DND-41 (cell line): Measurements from ENCODE around the gene TM7SF3.
A peak's percentile ranks its signal among the peaks of the same experiment; 100 is the strongest.

Experiments
- ATAC-seq: fragments of 200-7000 bp; cut with Tn5 transposase; 3 replicates; pipeline ENCODE4 v1.9.1; 2021; ENCODE audit warnings: low read depth; ENCODE audit not compliant: insufficient read depth
- DNase-seq: peaks from one replicate; pipeline ENCODE4 v3.0.0-alpha.2; 2020
- H2AFZ ChIP-seq: 2 replicates; pipeline ENCODE4 v1.6.0; 2012; ENCODE audit warnings: low read depth, low read length
- H3K27ac ChIP-seq: 2 replicates; pipeline ENCODE4 v1.5.1; 2012; ENCODE audit warnings: low read length, inconsistent platforms
- H3K27me3 ChIP-seq: fragments of 200-600 bp; sonication (generic); 2 replicates; pipeline ENCODE4 v1.6.0; 2012; ENCODE audit warnings: low read length, mild to moderate bottlenecking, inconsistent platforms; ENCODE audit not compliant: insufficient read depth, poor library complexity
- H3K36me3 ChIP-seq: 2 replicates; pipeline ENCODE4 v1.5.1; 2012; ENCODE audit warnings: low read length, inconsistent platforms; ENCODE audit not compliant: insufficient read depth
- H3K4me1 ChIP-seq: 2 replicates; pipeline ENCODE4 v1.5.1; 2012; ENCODE audit warnings: mild to moderate bottlenecking, low read length; ENCODE audit not compliant: insufficient read depth
- H3K4me2 ChIP-seq: 2 replicates; pipeline ENCODE4 v1.6.0; 2012; ENCODE audit warnings: mild to moderate bottlenecking, moderate library complexity, low read length, inconsistent platforms; ENCODE audit not compliant: insufficient read depth
- H3K4me3 ChIP-seq, 2 experiments: fragments of 200-600 bp in 1 of 2; shearing (Covaris generic) in 1 of 2; 2 replicates each; pipeline ENCODE4 v1.5.1; 2012 to 2016; ENCODE audit warnings: inconsistent platforms in 2 of 2, low read length in 2 of 2, mild to moderate bottlenecking in 2 of 2, low read depth in 1 of 2, moderate library complexity in 1 of 2
- H3K79me2 ChIP-seq: 2 replicates; pipeline ENCODE4 v1.6.0; 2012; ENCODE audit warnings: low read length, inconsistent platforms; ENCODE audit not compliant: insufficient read depth
- H3K9ac ChIP-seq: 2 replicates; pipeline ENCODE4 v1.6.0; 2012; ENCODE audit warnings: low read depth, mild to moderate bottlenecking, inconsistent platforms, low read length, moderate library complexity
- H3K9me3 ChIP-seq: 2 replicates; pipeline ENCODE4 v1.5.1; 2012; ENCODE audit warnings: low read length, moderate library complexity, mild to moderate bottlenecking, inconsistent platforms; ENCODE audit not compliant: insufficient read depth, severe bottlenecking
- H4K20me1 ChIP-seq: 2 replicates; pipeline ENCODE4 v1.6.0; 2012; ENCODE audit warnings: low read length; ENCODE audit not compliant: insufficient read depth
- EZH2 ChIP-seq: IDR thresholded peaks from 3 replicates; pipeline ENCODE4 v1.6.1; 2012; ENCODE audit warnings: borderline replicate concordance, low read depth, mild to moderate bottlenecking, moderate library complexity, low read length, inconsistent platforms; ENCODE audit not compliant: severe bottlenecking
- TF ChIP-seq, protein P1 (sequence below): IDR thresholded peaks from 2 replicates; pipeline ENCODE4 v1.5.1; 2012; ENCODE audit warnings: borderline replicate concordance, low read length, moderate library complexity, mild to moderate bottlenecking; ENCODE audit not compliant: poor library complexity, severe bottlenecking; ENCODE audit errors: extremely low read depth

TM7SF3 gene, protein sequence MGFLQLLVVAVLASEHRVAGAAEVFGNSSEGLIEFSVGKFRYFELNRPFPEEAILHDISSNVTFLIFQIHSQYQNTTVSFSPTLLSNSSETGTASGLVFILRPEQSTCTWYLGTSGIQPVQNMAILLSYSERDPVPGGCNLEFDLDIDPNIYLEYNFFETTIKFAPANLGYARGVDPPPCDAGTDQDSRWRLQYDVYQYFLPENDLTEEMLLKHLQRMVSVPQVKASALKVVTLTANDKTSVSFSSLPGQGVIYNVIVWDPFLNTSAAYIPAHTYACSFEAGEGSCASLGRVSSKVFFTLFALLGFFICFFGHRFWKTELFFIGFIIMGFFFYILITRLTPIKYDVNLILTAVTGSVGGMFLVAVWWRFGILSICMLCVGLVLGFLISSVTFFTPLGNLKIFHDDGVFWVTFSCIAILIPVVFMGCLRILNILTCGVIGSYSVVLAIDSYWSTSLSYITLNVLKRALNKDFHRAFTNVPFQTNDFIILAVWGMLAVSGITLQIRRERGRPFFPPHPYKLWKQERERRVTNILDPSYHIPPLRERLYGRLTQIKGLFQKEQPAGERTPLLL

DNA sequence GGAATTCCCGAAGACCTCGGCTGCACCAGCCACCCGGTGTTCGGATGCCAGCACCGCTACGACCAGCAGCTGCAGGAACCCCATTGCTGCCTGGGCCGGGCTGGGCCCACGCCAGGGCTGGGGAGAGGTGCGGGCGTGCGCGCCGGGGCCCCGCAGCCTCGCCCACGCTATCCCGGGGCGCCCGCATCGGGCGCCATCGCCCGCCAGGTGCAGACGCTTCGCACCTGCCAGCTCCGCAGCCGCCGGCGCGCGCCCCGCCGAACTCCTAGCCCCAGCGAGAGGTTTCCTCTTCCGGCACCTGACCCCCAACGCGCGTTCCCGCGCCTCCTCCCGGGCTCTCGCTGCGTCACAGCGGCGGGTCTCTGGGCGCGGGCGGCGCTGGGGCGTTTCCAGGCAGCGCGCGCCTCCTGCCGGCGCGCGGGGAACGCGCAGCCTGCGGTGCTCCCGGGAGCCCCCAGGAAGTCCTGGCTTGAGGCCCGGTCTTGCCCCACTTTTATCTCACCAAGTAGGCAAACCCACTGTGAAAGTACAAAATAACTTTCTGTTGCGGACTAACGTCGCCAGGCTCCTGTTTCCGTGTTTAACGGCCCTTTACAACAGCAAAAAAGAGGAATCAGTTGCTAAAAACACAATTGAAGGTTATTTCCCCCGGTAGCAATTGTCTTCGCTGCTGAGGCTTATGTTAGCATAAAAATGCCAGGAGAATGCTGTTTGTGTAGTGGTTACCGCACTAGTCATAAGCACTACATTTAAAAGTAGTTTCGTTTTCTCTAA lies at the start of gene TM7SF3:
TSS of gene TM7SF3 (minus strand) at position 300 of the 774 bp plus-strand sequence. CDS start at position 84, 216 bp downstream.
- DNase-seq (peak; percentile 96), ATAC-seq (peak; percentile 82)
- Histone ChIP-seq H3K27me3 (no peaks in the 10 kb centered on the region), H3K36me3 (peaks cover 7% of the 10 kb centered on the region; the same call in 1 of the 2 replicates), H4K20me1 (no peaks in the 10 kb centered on the region), H3K4me2 (peak within 1 kb of the TSS; percentile 75), H3K4me1 (peaks cover 85% of the 10 kb centered on the region), H3K9ac (peak within 1 kb of the TSS; percentile 90), H3K4me3 (peak within 1 kb of the TSS; percentile 80 to 89), H3K79me2 (peaks cover 48% of the 10 kb centered on the region), H3K27ac (peak within 1 kb of the TSS; percentile 97), H3K9me3 (no peaks in the 10 kb centered on the region), H2AFZ (peak within 1 kb of the TSS; percentile 88)
- TF ChIP-seq, protein P1, sequence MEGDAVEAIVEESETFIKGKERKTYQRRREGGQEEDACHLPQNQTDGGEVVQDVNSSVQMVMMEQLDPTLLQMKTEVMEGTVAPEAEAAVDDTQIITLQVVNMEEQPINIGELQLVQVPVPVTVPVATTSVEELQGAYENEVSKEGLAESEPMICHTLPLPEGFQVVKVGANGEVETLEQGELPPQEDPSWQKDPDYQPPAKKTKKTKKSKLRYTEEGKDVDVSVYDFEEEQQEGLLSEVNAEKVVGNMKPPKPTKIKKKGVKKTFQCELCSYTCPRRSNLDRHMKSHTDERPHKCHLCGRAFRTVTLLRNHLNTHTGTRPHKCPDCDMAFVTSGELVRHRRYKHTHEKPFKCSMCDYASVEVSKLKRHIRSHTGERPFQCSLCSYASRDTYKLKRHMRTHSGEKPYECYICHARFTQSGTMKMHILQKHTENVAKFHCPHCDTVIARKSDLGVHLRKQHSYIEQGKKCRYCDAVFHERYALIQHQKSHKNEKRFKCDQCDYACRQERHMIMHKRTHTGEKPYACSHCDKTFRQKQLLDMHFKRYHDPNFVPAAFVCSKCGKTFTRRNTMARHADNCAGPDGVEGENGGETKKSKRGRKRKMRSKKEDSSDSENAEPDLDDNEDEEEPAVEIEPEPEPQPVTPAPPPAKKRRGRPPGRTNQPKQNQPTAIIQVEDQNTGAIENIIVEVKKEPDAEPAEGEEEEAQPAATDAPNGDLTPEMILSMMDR, result peak; percentile 98
- no peak for TF ChIP-seq EZH2

DNA sequence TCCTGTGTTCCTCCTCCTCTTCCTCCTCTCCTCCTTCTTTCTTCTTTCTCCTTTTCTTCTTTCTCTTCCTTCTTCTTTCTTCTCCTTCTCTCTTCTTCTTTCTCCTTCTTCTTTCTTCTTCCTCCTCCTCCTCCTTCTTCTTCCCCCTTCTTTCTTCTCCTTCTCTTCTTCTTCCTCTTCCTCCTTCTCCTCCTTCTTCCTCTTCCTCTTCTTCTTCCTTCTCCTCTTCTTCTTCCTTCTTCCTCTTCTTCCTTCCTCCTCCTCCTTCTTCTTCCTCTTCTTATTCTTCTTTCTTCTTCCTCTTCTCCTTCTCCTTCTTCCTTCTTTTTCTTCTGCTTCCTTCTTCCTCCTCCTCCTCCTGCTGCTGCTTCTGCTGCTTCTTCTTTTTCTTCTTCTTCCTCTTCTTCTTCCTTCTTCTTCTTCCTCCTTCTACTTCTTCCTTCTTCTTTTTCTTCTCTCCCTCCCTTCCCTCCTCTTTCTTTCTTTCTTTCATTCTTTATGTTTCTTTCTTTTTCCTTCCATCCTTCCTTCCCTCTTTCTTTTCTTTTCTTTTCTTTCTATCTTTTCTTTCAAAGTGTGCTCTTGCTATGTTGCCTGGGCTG lies 49.2 kb upstream of the TM7SF3 start:
- TF ChIP-seq EZH2, result no peak
- TF ChIP-seq, protein P1, result no peak
- no peak overlapping the region for H3K9ac ChIP-seq
- H4K20me1 ChIP-seq, result no peaks in the 10 kb centered on the region
- H3K4me3 ChIP-seq, result no peak overlapping the region
- no peaks in the 10 kb centered on the region for H3K27me3 ChIP-seq
- H3K9me3 ChIP-seq, result no peaks in the 10 kb centered on the region
- no peak overlapping the region for H2AFZ ChIP-seq
- DNase-seq (no peak), ATAC-seq (no peak)
- H3K79me2 ChIP-seq, result no peaks in the 10 kb centered on the region
- H3K4me1 ChIP-seq, result no peaks in the 10 kb centered on the region
- no peaks in the 10 kb centered on the region for H3K36me3 ChIP-seq
- no peak overlapping the region for H3K4me2 ChIP-seq
- no peak overlapping the region for H3K27ac ChIP-seq

DNA sequence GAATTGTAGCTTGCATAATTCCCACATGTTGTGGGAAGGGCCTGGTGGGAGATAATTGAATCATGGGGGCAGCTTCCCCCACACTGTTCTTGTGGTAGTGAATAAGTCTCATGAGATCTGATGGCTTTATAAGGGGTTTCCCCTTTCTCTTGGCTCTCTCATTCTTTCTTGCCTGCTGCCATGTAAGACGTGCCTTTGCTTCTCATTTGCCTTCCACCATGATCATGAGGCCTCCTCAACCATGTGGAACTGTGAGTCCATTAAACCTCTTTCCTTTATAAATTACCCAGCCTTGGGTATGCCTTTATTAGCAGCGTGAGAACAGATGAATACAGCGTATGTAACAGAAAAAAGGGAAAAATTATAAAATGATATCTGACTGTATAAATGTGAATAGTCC lies 47.1 kb upstream of the TM7SF3 start:
- no peak for ATAC-seq
- no peak overlapping the region for H3K4me2 ChIP-seq
- no peak overlapping the region for H3K4me3 ChIP-seq

More for the DNA sequence above, 47.1 kb upstream of the TM7SF3 start:
- TF ChIP-seq, protein P1, result no peak
- no peak for TF ChIP-seq EZH2
- H4K20me1 ChIP-seq, result no peaks in the 10 kb centered on the region
- DNase-seq, result no peak
- no peaks in the 10 kb centered on the region for H3K27me3 ChIP-seq
- no peak overlapping the region for H3K9ac ChIP-seq
- H3K36me3 ChIP-seq, result no peaks in the 10 kb centered on the region
- H3K4me1 ChIP-seq, result no peaks in the 10 kb centered on the region
- no peaks in the 10 kb centered on the region for H3K9me3 ChIP-seq
- H3K79me2 ChIP-seq, result no peaks in the 10 kb centered on the region
- no peak overlapping the region for H3K27ac ChIP-seq
- H2AFZ ChIP-seq, result no peak overlapping the region
